Stimulated activated CD4-positive, alpha-beta T cell treated with anti-CD3 and anti-CD28 coated beads, Interleukin-12 subunit alpha, Interleukin-12 subunit beta, amount 100 ng/mL, for 4 hours (primary cell): ENCODE results near the gene TUB.

Experiments used
- DNase-seq: peaks from one replicate; pipeline ENCODE4 v3.0.0-alpha.2; 2020

The TUB gene, protein sequence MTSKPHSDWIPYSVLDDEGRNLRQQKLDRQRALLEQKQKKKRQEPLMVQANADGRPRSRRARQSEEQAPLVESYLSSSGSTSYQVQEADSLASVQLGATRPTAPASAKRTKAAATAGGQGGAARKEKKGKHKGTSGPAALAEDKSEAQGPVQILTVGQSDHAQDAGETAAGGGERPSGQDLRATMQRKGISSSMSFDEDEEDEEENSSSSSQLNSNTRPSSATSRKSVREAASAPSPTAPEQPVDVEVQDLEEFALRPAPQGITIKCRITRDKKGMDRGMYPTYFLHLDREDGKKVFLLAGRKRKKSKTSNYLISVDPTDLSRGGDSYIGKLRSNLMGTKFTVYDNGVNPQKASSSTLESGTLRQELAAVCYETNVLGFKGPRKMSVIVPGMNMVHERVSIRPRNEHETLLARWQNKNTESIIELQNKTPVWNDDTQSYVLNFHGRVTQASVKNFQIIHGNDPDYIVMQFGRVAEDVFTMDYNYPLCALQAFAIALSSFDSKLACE

DNA sequence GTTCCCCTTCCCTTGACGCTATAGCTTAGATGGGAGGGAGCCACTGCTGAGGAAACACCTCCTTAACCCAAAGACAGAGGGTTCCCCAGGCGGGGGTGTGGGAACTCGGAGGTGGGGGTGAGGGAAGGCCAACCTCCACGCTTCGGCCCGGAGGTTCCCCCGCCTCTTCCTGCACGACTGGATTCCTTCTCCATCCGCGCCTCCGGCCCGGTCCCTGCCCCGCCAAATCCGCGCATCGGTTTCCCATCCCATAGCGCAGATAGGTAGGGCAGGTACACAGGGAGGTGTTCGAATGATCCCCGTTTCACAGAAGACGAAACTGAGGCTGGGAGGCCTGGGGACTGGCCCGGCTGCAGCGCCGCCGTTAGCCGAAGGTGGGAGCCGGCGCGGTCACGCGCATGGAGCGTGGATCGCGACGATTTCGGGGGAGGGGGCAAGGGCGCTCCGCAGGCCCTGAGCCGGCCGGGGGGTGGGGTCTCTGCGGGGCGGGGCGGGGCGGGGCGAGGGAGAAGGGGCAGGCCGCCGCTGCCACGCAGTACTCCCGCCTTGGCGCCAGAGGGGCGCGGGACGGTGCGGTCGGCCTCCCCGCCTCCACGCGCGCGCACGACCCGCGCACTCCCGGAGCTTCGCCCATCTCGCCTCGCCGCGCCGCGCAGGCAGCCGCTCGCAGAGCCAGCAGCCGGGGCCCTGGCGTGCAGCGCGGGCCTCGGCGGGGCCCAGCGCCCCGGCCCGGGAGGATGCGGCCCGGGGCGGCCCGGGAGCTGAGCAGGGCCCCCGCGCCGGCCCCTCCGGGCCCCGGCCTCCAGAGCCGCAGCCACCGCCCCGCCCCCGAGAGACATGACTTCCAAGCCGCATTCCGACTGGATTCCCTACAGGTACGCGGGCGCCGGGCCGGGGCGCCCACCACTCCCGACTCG lies at the start of gene TUB:
TSS of gene TUB (plus strand) at position 538 of the 917 bp plus-strand sequence. CDS start at position 838, 300 bp downstream.
- DNase-seq: peak; percentile 6

DNA sequence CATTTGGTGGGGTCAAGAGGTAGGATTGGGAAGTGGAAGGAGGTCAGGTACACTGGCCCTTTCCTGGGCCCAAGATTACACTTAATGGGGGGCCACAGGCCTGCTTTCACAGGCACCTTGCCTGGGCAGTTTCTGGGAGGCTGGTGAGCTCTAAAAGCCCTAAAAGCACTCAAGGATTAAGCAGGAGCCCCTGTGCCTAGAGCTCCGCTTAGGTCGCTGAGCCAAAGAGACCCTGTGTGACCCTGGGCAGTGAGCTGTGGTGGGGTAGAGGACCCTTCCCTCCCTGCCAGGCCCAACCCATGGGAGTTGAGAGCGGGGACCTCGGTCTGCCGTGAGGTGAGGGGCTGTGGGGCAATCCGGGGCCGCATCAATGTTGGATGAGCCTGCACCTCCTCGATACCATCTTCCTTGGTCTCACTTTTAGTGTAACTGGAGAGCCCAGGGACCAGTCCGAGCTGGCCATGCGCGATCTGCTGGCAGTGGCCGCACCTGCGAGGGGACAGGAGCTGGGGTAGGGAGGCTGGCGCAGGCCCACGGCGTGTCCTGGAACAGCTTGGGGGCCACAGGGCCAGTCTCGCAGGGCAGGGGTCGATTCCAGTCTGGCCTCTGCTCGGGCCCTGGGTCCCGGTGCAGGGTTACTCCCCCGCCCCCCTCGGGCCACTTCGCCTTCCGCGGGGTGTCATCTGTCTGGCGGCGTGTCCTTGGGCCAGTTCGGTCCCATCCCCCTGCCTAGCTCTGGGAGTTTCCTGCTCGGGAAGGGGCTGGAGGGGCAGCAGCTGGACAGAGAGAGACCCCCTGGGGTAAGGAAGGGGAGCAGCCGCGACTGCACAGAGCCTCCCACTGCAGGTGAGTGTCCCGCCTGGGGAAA lies 49.5 kb upstream of the TUB start:
- DNase-seq: no peak

GRCh38 chr11:8032122-8032521 lies 48.9 kb upstream of the TUB start:
- no peak for DNase-seq

- no peak for DNase-seq
Observed at GRCh38 chr11:8032576-8033304, 48.3 kb upstream of the TUB start.

DNA sequence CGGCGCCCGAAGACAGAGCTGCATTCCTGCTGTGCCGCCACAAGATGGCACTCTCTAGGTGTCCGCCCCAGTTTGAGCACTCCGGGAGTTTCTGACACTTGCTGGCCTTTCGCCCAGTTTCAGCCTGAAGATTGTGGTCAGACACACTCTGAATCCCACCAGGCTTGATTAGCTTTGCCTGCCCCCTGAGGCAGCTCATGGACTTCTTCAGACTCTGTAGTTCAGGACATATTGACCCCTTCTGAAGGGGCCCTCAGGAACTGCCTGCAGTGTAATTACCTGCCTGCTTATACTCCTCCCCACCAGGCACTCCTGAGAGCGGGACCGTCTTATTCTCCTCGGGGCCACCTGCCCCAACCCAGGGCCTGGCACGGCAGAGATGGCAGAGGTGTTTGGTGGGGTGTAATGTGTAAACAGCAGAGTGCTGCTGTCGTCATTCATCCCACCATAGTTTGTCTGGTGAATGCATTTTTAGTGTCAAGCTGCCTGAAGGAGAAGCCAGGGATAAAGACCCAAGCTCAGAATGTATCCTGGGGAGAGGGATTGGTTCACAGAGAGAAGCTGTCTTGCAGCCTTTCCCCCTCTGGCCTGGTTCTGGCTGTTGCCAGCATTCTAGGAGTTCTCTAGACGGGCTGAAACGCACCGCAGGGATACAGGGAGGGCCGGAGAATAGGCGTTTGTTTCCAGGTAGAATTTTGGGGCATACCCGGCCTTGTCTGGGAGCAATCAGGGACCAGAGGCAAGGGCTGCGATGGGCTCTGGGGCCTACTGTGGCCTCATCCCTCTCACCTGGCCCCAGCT lies 47.5 kb upstream of the TUB start:
- DNase-seq: peak; percentile 42

DNA sequence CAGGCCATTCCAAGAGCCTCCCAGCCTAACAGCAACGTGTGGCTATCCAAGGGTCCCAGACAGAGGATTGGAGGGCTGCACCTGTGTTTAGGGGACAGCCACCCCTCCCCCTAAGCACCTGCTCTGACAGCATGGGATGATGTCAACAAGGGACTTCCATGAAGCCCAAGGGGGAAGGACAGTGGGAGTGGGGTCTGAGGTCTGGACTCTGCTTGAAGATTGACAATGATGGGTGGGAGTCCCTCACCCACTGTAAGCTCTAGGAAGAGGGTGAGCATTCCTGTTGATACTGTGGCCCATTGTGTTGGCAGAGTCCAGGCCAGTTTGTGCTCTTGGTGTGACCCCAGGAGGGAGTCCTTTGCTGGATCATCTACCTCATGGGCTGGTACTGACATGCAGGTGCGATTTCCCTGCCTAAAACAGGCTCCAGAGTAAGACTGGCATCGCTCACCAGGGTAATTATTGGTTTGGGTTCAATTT lies 46.9 kb upstream of the TUB start:
- DNase-seq: no peak

DNA sequence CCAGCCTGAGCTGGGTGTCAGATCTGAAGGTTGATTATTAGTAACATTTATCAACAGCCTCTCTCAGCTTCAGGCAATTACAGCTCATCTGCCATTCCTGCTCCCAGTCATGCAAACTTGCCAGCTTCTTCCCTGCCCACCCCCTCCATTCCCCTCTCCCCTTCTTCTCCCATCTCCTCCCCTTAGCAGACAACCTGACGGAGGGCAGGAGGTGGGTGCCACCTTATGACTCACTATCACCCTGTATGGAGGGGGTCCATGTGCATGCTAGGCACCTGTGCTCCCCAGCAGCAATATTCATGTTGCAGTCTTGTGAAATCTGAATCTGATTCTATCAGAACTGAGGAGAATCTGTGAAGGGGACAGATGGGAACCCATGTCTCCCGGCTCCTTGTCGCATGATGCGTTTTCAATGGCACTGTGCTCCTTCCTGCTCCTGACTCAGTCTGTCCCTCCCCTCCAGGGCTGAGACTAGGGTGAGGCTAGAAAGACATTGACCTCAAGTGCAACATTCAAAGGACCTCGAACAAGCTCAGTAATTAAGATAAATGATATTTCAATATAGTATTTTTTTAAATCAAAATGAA lies 46.3 kb upstream of the TUB start:
- DNase-seq: no peak

DNA sequence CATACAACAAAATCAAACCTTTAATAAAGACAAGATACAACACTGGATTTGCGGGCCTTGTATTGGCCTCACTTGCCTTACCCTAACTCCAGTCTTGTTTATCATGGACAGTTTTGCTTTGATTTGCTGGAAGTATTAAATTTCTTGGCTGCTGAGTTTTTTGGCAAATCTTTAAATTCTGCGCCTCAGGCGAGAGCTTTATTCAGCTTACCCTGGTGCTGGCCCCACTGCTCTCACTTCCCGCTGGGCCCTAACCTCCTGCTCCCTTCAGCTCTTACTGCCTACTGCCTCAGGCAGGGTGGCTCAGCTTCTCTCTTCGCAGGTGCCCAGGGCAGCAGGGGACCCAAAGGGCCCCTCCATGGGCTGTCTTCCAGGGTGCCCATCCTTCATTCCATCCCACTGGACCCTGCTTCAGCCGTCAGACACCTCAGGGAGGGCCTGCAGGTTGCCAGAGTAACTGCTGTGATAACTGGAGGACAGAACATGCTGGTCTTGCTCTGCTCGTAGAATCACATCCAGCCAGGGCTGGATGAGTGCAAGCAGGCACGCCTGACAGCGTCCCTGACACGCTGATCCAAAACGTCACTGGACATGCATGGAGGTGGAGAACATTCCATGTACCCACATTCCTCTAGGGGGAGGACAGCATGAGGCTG lies 45.7 kb upstream of the TUB start:
- DNase-seq: no peak

DNA sequence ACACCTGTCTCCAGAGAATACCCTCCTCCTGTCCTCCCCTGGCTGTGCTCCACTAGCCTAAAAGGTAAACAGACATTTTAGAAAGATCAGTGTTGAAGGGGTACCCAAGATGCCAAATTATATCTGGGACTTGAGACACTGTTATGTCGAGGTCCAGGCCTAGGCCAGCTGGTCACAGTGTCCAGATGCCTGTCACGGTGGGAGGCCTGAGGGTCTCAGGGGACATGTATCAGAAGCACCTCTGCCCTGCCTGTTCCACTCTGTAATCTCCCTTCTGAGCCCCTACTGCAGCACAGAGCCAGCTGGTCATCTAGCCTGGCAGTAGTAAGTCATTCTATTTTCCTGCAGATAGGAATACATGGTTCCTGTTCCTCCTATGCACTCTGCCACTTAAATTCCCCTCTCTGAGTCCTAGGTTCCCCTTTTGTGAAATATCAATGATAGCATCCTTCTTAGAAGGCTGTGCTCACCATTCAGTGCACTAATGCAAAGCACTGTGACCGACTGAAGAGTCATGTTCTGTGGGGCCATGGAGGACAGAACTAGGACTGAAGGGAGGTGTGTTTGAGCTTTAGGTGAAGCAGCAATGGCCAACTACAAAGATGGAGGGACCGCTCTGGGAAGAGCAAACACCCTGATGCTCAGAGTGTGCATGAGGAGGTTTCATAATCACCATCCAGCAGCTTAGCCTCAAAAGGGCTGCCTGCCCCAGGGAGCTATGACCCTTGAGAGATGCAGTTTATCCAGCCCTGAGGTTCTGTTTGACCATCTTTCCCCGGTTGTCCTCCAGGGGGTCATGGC lies 44.8 kb upstream of the TUB start:
- no peak for DNase-seq

DNA sequence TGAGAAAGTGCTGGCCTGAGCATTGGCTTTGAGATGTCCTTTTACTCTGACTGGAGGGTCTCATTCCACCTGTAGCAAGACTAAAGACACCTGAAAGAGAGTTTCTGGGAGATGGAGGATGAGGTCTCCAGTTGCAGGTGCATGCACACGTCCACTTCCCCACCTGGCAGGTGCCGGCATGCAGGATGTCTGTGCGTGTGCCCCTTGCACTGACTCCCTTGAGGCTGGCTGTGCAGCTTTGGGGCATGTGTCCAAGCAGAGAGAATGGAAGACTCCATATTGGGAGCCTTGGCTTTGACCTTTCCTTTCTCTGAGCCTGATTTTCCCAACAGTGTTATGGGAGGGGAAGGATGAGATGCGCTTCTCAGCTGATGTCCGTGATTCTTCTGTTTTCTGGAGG lies 44.0 kb upstream of the TUB start:
- DNase-seq: no peak

- no peak for DNase-seq
Observed at GRCh38 chr11:8038393-8038792, 42.6 kb upstream of the TUB start.

DNA sequence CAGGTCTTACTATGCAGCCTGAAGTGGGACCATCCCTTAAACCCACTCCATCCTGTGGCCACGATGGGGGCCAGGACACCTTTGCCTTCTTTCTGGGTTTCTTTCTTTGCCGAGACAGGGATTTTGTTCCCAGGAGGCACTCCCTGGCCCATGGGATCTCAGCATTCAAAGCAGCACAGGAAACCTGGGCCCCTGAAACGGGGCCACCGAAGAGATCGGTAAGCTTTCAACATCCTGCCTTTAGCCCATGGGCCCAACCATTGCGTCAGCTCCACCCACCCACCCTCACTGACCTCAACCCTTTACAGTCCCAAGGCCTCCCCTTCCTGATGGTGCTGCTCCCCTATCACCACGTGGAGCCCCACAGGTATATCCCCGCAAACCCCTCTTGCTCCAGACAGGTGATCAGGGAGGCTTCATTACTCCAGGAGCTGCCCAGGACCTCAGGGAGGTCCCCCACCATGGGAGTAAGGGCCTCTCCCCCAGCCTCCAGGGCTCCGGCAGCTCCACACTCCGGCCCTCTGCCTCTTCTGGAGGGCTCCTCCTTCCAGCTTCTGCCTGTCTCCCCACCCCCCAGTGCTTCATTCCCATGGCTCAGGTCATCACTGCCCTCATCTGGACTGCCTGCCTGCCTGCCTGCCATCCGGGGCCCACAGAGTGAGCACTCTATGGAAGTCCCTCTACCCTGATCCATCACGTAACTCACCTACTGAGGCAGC lies 42.0 kb upstream of the TUB start:
- DNase-seq: no peak

DNA sequence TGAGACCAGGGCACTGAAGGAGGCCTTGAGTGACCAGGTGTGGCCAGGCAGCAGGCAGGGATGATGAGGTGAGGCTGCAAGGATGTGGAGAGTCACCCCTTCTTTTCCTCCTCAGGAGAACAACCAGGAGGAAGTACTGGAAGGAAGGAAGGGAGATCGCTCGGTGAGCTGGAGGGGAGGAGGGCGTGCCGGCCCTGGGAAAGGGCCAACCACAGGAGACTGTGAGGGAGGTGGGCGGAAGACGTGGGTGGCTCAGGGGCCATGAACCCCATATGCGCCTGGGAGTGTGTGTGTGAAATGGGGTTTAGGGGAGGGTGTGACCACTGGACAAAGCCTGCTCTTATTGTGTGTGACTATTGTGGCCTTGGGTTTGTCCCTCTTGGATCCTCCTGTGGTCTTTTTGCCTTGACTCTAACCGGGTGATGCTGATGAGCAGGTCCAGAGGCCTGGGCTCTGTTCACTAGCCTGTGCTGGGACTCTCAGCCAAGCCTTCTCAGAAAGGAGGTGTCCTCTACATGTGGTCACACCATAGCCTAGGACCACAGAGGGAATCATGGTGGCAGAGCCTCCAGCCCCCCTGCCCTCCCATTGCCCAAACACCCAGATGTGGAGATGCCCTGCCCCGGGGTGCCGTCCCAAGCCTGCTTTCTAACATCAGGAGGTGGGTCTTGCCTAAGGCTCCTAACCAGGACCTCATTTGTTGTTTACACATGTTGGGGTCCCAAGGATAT lies 41.3 kb upstream of the TUB start:
- DNase-seq: no peak

DNA sequence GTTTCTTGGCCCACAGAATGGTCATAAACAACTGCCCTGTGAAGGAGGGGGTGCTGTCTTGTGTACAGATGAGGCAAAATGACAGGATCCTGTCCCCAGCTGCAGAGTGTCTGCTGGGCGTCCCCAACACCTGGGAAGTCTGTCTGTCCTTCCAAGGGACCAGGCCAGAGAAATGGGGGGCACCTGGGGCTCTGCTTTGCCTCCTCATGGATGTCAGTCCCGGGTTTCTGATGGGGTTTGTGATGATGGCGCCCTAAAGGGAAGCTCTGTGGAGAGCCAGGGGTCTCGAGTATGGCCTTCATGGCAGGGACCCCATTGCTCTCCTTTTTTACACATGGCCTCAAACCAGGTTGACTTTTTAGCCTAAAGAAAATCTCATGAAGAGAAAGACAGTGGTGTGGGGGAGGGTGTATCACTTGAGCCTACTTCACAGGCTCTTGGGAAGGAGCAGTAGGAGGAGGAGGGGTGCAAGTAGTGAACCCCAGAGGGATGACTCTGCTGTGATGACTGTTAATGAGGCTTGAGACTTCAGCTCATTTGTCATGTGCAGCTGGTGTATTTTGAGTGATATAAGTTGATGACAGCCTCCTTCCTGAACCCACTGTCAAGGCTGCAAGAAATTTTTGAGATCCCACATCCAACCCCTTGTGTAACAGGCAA lies 40.6 kb upstream of the TUB start:
- DNase-seq: no peak

- DNase-seq: no peak
Observed at GRCh38 chr11:8040921-8041285, 40.1 kb upstream of the TUB start.

DNA sequence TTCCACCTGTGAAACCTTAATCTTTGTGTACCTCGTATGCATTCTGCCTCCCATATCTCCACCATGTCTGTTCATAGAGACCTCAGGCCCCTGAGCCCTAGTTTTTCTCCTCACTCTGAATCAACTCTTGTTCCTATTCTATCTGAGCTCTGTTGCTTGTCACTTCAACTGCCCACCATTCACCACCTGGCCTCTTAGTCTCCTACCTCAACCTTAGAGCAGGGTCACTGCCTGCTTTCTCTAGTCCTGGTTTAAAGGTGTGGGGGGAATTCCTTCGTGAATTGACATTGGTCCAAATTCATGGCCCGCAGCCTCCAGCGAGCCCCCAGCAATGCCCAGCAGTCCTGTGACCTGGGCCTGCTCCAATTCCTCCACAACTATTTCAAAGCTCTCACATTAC lies 39.4 kb upstream of the TUB start:
- no peak for DNase-seq

GRCh38 chr11:8043756-8044155 lies 37.3 kb upstream of the TUB start:
- DNase-seq: no peak
